Vagina (tissue), 2 donors: Measurements from ENCODE around the gene RAB9B. TPM values are rescaled to one million over a fixed set of nuclear protein-coding genes. Genes with fewer than 3 reads are reported as not detected.

Experiments
- DNase-seq, 2 donors: peaks; one replicate each; pipeline ENCODE4 v3.0.0-alpha.2; 2017; ENCODE audit errors: extremely low spot score in 2 of 2
- H3K27ac ChIP-seq: fragments of 200-600 bp; sonication (generic); one replicate; pipeline ENCODE4 v1.5.1; 2019
- H3K27me3 ChIP-seq: fragments of 200-600 bp; sonication (generic); one replicate; pipeline ENCODE4 v1.5.1; 2019
- H3K36me3 ChIP-seq, 2 donors: fragments of 200-600 bp; sonication (generic); one replicate each; pipeline ENCODE4 v1.5.1; 2017 to 2019
- H3K4me1 ChIP-seq: fragments of 200-600 bp; sonication (generic); one replicate; pipeline ENCODE4 v1.5.1; 2019
- H3K4me3 ChIP-seq, 2 donors: fragments of 200-600 bp; sonication (generic); 1 replicate in 1 of 2; 2 replicates in 1 of 2; pipeline ENCODE4 v1.5.1; 2016 to 2019
- H3K9me3 ChIP-seq: fragments of 200-600 bp; sonication (generic); one replicate; pipeline ENCODE4 v1.5.1; 2019
- CTCF ChIP-seq, 3 experiments: fragments of 450-650 bp in 2 of 3; fragments of 200-600 bp in 1 of 3; sonication (generic) in 1 of 3; IDR thresholded peaks; one replicate each; pipeline ENCODE4 v1.5.1; 2017 to 2019; ENCODE audit warnings: antibody characterized with exemption in 3 of 3, mild to moderate bottlenecking in 2 of 3, moderate library complexity in 2 of 3
- POLR2A ChIP-seq, 2 donors: fragments of 450-650 bp; IDR thresholded peaks; one replicate each; pipeline ENCODE4 v1.6.1; 2017; ENCODE audit warnings: antibody characterized with exemption in 2 of 2, mild to moderate bottlenecking in 2 of 2, moderate library complexity in 2 of 2
- POLR2AphosphoS5 ChIP-seq, 2 donors: sonication (generic); formaldehyde crosslinking; IDR thresholded peaks; one replicate each; pipeline ENCODE4 v1.9.0; 2017; ENCODE audit warnings: antibody characterized with exemption in 2 of 2, mild to moderate bottlenecking in 2 of 2, low read depth in 1 of 2; ENCODE audit not compliant: insufficient read depth in 1 of 2
- intact Hi-C: fragments of 100-400 bp; cut with DNase I; formaldehyde crosslinking; loops from one replicate; pipeline ENCODE4 v1.15.1; 2023
- total RNA-seq: library from RNA; depleted of rRNA; stranded (reverse); fragments of >200 nt; gene quantifications from one replicate; pipeline ENCODE4 v1.2.3, GENCODE V29; 2016

Gene RAB9B
- total RNA-seq, 1 donor from 2014 or later = 0.98 TPM

- Histone ChIP-seq H3K27me3 (no peaks in the 10 kb centered on the region), H3K4me1 (no peaks in the 10 kb centered on the region), H3K9me3 (no peaks in the 10 kb centered on the region), H3K27ac (no peak overlapping the region), H3K36me3 (no peaks in the 10 kb centered on the region), H3K4me3 (no peak overlapping the region)
- TF ChIP-seq POLR2AphosphoS5 (IDR thresholded peaks at IDR 0.05; ENCODE audit: insufficient read depth in 1 of 2, low read depth in 1 of 2) = no peak
- TF ChIP-seq POLR2A (IDR thresholded peaks at IDR 0.05) = no peak
- TF ChIP-seq CTCF (IDR thresholded peaks at IDR 0.05) = no peak
- no peak for DNase-seq
- intact Hi-C loops = no loop called here
These were observed 20.2 kb downstream of the RAB9B start for GRCh38 chrX:103811858-103812257.

DNA sequence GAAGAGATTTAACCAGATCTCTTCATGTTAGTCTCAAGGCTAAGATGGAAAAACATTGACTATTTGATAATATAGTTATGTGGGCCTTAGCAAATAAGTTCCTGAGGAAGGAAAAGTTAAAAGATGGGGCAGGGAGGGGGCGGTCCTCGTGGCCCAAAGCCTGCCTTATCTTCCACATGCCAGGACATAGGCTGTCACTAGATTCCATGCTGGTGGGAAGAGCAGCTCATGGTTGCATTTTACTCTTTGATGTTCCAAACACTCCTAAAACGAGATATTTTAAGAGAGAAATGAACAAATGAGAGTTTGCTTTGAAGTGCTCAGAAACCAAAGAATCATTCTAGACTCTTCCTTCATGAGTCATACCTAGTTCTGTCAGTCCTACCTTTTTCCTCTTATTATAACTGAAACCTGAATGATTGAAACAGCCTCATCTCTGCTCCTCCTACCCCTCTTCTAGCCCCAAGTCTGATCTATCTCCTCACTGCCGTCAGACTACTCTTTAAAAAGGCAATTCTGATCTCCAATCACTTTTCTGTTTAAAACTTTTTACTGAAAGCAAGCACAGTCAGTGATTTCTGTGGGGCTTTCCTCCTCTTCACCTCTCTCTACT, 25.1 kb downstream of the RAB9B start:
- H3K36me3 ChIP-seq = no peaks in the 10 kb centered on the region
- no peak overlapping the region for H3K4me3 ChIP-seq
- H3K27me3 ChIP-seq = no peaks in the 10 kb centered on the region
- no peak overlapping the region for H3K27ac ChIP-seq
- H3K9me3 ChIP-seq = no peaks in the 10 kb centered on the region
- no peak for DNase-seq
- H3K4me1 ChIP-seq = no peaks in the 10 kb centered on the region
- intact Hi-C loops = no loop called here
- no peak for TF ChIP-seq POLR2A (IDR thresholded peaks at IDR 0.05)
- no peak for TF ChIP-seq CTCF (IDR thresholded peaks at IDR 0.05)
- TF ChIP-seq POLR2AphosphoS5 (IDR thresholded peaks at IDR 0.05; ENCODE audit: insufficient read depth in 1 of 2, low read depth in 1 of 2) = no peak

- H3K36me3 ChIP-seq = no peaks in the 10 kb centered on the region
- no peak overlapping the region for H3K27ac ChIP-seq
- TF ChIP-seq POLR2A (IDR thresholded peaks at IDR 0.05) = no peak
- no peak for TF ChIP-seq CTCF (IDR thresholded peaks at IDR 0.05)
- TF ChIP-seq POLR2AphosphoS5 (IDR thresholded peaks at IDR 0.05; ENCODE audit: insufficient read depth in 1 of 2, low read depth in 1 of 2) = no peak
- no peaks in the 10 kb centered on the region for H3K9me3 ChIP-seq
- DNase-seq = no peak
- intact Hi-C loops = no loop called here
- no peaks in the 10 kb centered on the region for H3K27me3 ChIP-seq
- H3K4me1 ChIP-seq = no peaks in the 10 kb centered on the region
- no peak overlapping the region for H3K4me3 ChIP-seq
These were observed 26.2 kb downstream of the RAB9B start for GRCh38 chrX:103805860-103806259.

GRCh38 chrX:103800318-103800717, 31.7 kb downstream of the RAB9B start:
- no peaks in the 10 kb centered on the region for H3K27me3 ChIP-seq

More at GRCh38 chrX:103800318-103800717, 31.7 kb downstream of the RAB9B start:
- no peak for DNase-seq
- H3K27ac ChIP-seq = no peak overlapping the region
- H3K4me1 ChIP-seq = no peaks in the 10 kb centered on the region
- TF ChIP-seq POLR2A (IDR thresholded peaks at IDR 0.05) (no peak), CTCF (IDR thresholded peaks at IDR 0.05) (no peak), POLR2AphosphoS5 (IDR thresholded peaks at IDR 0.05; ENCODE audit: insufficient read depth in 1 of 2, low read depth in 1 of 2) (no peak)
- no peaks in the 10 kb centered on the region for H3K9me3 ChIP-seq
- no peaks in the 10 kb centered on the region for H3K36me3 ChIP-seq
- H3K4me3 ChIP-seq = no peak overlapping the region
- intact Hi-C loops = no loop called here
